ENCODE results near the gene GOLGA2. TPM values are rescaled to one million over a fixed set of nuclear protein-coding genes. Genes with fewer than 3 reads are reported as not detected.
"Not testable (repeated sequence)": the region's sequence is repeated elsewhere in the genome, so short reads cannot be mapped to it uniquely, and the experiment has no call there.

Gene GOLGA2
- polyA plus RNA-seq, 3 donors, result 70.2 to 106 (median 93.1) TPM

DNA sequence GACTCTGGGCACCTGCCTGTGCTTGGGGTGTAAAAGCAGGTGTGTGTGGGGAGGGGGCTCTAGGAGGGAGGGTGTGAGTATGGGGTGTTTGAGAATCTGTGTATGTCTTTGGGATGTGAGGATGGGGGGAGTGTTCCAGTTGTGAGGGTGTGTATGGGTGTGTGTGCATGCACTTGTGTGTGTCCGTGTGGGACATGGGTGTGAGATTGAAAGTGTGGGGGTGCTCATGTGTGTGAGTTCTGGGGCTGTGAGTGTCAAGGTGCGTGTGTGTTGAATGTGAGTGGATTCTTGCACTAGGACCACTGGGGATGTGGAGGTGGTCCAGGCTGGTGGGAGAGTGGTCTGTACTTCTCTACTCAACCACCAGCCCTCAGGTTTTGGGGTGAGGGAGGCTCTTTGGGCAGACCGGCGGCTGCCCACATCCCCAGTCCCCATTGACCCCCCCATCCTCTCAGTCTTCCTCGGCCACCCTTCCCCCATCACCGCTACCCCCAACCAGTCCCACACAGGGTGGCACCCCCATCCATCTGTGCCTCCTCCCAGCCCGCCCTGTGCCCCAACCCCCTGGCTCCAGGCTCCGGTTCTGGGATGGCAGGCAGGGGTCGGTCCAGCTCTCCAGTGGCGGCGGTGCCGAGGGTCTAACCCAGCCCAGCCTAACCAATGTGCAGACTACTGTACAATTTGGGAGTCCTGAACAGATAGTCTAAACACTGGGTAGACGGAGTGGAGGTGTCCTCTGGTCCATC is 31.5 kb downstream of the GOLGA2 start:
- no peak for DNase-seq

DNA sequence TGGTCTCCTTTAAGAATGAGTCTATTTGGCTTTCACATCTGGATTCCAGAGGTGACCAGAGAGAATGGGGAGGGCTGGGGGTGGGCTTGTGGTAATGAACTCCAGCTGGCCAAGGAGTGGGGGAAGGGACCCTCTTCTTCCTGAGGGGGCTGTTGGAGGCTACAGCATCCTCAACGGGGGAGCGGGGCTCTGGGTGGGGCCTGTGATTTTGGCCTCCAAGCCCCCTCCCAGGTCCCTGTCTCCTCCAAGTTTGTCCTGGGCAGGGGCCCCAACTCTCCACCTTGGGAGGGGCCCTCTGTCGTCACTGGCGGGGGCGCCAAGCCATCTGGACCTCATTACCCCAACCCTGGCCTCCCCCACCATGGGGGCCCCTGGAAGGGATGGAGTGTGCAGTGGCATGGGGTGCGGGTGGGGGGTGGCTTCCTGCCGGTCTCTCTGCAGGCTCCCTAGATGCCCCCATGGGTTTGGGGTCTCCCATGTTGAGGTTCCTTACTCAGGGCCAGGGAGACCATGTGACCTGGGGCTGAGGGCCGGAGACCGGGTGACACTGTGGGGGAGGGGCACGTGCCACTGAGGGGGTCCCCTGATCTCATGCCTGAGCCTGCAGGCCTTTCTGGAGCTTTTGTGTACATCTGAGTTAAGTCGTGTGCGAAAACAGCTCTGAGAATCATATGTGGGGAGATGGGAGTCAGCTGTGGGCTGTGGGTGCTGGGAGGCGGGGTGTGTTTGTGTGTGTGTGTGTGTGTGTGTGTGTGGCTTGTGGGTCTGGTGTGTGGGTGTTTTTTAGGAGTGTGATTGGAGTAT is 32.4 kb downstream of the GOLGA2 start:
- DNase-seq, result peak; percentile 55

- DNase-seq, result no peak
Observed at GRCh38 chr9:128242828-128243214, 33.0 kb downstream of the GOLGA2 start.

GRCh38 chr9:128242124-128242523 is 33.7 kb downstream of the GOLGA2 start:
- no peak for DNase-seq

- DNase-seq, result no peak
Observed at GRCh38 chr9:128233817-128234406, 41.9 kb downstream of the GOLGA2 start.

DNA sequence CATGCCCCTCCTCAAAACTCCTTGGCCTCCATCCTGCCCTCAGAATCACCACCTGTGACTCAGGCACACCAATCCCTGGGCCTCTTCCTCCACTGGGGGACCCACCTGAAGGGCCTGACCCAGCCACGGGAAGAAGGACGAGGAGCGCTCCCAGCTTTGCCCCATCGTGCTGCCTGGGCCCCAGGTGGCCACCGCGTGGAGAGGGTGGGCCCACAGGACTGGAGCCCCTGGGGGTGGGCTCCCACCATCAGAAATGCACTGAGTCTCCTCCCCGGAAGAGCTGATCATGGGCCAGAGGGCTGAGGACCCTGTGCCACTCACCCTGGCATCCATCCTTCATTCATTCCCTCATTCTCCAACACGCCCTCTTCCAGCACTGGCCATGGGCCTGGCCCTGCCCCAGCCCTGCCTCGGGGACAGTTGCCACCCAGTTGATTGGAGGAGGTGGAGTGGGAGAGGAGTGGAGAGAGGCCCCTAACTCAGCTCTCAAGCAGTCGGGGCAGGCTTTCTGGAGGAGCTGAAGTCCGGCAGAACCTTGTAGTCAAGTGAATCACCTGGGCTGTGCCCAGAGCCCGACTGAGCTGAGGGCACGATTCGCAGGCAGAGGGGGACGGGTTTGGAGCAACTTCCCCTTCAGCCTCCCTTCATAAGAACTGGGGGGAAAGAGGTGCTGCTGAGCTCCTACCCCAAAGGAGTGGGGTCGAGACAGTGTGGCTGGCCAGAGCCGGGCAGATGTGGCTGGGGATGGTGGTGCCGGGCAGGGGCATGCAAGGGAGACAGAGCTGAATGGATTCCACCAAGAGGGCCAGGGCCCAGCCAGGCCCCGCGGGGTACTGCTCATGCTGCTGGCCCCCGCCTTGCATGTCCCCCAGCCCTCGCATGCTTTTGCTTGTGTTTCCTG is 43.0 kb downstream of the GOLGA2 start:
- DNase-seq, result no peak

- no peak for DNase-seq
Observed at GRCh38 chr9:128231638-128232527, 43.9 kb downstream of the GOLGA2 start.

DNA sequence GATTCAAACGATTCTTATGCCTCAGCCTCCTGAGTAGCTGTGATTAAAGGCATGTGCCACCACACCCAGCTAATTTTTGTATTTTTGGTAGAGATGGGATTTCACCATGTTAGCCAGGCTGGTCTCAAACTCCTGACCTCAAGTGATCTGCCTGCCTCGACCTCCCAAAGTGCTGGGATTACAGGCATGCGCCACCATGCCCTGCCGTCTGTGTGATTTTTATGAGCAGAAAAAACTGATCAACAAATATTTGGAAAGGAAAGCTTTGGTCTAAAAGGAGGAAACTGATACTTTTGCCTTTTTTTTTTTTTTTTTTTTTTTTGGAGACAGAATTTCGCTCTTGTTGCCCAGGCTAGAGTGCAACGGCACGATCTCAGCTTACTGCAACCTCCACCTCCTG is 44.9 kb downstream of the GOLGA2 start:
- DNase-seq, result not testable (repeated sequence)

DNA sequence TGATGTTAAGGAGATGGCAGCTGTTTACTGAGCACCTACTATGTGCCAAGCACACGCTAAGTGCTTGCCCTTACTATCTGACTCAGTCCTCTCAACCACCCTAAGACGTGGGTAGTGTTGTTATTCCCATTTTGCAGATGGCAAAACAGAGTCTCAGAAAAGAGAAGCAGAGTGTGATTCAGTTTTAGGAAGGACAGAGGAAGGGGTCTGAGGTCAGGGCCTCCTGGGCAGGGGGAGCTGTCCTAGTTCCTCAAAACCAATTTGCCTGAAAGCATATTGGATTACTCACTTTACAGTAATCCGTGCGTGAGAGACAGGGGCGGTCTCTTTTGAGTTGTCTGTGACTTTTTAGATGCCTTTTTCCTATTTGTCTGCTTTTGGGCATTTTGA is 49.4 kb downstream of the GOLGA2 start:
- DNase-seq, result no peak

DNA sequence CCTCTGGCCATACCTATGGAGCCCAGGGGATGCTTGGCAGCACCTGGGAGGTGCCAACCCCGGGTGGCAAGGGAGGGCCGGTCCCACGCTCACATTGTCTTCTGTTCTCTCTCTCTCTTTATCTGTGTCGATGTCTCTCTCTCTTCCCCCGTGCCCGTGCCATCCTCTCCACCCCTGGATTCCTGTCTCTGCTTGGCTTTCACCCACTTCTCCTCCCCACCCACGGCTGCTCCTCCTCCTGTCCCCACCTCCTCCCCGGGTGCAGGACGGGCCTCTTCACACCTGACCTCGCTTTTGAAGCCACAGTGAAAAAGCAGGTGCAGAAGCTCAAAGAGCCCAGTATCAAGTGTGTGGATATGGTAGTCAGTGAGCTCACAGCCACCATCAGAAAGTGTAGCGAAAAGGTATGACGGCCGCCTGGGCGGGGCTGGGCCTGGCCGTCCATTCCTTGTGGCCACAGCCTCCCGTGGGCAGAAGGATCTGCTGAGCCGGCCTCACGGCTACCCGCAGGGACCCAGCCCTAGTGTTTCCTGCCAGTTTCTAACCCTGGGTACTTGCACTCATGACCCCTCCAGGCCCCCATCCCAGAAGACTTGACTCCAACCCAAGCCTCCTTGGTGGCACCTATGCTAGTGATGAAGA is 49.9 kb downstream of the GOLGA2 start:
- DNase-seq, result no peak

DNA sequence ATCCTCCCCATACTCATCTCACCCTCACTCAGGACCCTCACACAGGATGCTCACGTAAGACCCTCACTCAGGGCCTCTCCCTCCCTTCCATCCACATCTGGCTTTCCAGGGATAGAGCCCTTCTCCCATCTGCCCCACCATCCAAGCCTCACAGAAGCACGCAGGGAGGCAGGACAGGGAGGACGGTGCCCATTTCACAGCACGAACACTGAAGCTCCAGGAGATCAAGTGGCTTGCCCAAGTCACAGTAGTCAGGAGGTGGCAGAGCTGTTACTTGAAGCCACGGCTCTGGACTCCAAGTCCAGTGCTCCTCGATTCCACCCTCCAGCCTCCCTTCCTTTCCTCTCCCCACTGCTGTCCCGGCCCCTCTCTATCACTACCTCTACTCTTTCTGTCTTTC is 50.9 kb downstream of the GOLGA2 start:
- no peak for DNase-seq

- no peak for DNase-seq
Observed at GRCh38 chr9:128222880-128223670, 52.7 kb downstream of the GOLGA2 start.

DNA sequence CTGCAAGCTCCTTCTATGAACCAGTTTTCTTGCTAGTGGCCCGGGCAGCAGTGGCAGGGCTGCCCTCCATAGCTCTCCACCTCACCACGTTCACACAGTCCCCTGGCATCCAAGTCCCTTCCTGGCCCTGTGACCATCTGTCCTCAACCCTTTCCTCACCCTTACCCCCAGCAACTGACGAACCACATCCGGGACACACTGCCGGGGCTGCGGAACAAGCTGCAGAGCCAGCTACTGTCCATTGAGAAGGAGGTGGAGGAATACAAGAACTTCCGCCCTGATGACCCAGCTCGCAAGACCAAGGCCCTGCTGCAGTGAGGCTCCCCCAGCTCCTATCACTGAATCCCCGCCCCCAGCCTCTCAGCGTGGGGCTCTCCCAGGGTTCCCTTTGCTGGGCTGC is 53.8 kb downstream of the GOLGA2 start:
- no peak for DNase-seq

DNA sequence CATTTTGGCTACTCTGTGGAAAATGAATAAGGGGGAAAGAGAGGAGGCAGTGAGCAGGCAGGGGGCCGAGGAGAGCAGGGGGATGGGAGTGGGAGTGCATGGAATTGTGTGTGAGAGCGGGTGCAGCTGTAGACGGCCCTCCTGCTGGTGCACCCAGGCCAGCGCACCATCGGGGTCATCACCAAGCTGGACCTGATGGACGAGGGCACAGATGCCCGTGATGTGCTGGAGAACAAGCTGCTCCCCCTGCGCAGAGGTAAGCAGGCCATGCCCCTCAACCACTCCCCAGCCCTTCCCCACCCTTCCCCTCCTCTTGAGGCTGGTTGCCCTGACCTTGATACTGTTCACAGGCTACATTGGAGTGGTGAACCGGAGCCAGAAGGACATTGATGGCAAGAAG is 56.0 kb downstream of the GOLGA2 start:
- no peak for DNase-seq

DNA sequence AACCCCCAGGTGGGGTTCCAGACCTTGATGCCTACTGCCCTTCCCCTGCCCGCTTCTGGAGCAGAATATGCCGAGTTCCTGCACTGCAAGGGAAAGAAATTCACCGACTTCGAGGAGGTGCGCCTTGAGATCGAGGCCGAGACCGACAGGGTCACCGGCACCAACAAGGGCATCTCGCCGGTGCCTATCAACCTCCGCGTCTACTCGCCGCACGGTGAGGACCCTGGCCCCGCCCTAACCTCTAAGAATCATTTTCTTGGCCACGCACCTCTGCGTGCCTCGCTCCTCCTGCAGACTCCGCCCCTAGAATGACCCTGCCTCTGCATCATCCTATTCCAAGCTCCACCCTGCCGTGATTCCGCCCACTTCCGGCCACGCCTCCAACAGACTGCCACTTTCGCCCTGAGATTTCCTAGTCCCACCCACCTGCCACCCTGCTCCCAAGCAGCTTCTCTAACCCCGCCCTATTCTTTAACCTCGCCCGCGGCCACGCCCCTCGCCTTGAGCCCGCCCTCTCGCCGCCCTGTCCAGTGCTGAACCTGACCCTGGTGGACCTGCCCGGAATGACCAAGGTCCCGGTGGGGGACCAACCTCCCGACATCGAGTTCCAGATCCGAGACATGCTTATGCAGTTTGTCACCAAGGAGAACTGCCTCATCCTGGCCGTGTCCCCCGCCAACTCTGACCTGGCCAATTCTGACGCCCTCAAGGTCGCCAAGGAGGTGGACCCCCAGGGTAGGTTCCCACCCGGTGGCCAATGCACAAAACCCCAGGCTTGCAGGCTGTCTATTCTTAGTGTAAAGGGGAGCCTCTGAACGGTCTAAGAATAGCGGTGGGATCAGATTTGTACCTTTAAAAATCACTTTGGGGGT is 57.1 kb downstream of the GOLGA2 start:
- peak; percentile 91 for DNase-seq

- DNase-seq, result no peak
Observed at GRCh38 chr9:128218172-128218517, 57.7 kb downstream of the GOLGA2 start.

DNA sequence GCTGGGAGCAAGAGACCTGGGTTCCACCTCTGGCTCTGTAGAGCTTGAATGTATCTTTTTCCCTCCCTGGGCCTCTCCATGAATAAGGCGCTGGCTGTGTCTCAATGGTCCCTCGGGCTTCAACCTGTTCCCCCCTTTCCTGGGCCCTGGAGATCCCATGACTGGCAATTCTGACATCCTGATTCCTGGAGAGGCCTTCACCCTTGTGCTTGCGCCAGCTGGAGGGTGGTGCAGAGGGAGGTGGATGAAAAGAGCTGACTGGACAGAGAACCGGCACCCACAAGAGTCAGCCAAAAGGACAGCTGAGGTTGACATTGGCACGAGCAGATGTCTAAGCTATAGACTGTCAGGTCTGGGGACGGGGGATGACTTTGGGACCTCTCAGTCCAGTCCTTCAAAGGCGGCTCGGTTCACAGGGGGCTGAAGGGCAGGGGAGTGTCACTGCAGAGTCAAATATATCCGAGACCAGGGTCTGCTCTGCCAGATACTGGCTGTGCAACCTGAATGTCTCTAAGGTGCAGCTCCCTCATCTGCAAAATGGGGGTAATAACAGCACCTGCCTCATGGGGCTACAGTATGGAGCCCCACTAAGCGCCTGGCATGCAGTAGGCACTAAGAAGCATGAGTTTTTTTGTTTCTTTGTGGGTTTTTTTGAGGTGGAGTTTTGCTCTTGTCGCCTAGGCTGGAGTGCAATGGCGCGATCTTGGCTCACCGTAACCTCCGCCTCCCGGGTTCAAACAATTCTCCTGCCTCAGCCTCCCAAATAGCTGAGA is 58.8 kb downstream of the GOLGA2 start:
- DNase-seq, result no peak
